NB4 (cell line): ENCODE data around the gene SOBP.

Experiments used
- DNase-seq: peaks from one replicate; pipeline ENCODE4 v3.0.0; 2010; ENCODE audit warnings: low read depth
- H3K4me3 ChIP-seq: one replicate; pipeline ENCODE4 v1.5.1; 2011; ENCODE audit warnings: mild to moderate bottlenecking, low read depth, low read length, moderate library complexity
- CTCF ChIP-seq: IDR thresholded peaks from one replicate; pipeline ENCODE4 v1.5.1; 2012; ENCODE audit warnings: low read depth, low read length
- MAX ChIP-seq: IDR thresholded peaks from 2 replicates; pipeline ENCODE4 v1.6.1; 2011; ENCODE audit warnings: low read depth, low read length
- MYC ChIP-seq: IDR thresholded peaks from 2 replicates; pipeline ENCODE4 v1.6.1; 2011; ENCODE audit warnings: low read depth, low read length
- POLR2A ChIP-seq: IDR thresholded peaks from 2 replicates; pipeline ENCODE4 v1.6.1; 2011; ENCODE audit warnings: mild to moderate bottlenecking; ENCODE audit not compliant: insufficient read length; ENCODE audit errors: extremely low read depth

SOBP gene

GRCh38 chr6:107531868-107532267 is 42.0 kb downstream of the SOBP start:
- DNase-seq = no peak
- H3K4me3 ChIP-seq = no peak overlapping the region
- no peak for TF ChIP-seq MAX
- TF ChIP-seq POLR2A = no peak
- TF ChIP-seq MYC = no peak
- no peak for TF ChIP-seq CTCF

GRCh38 chr6:107532706-107533105 is 42.8 kb downstream of the SOBP start:
- no peak for DNase-seq
- H3K4me3 ChIP-seq = no peak overlapping the region
- no peak for TF ChIP-seq CTCF
- TF ChIP-seq MAX = no peak
- no peak for TF ChIP-seq MYC
- no peak for TF ChIP-seq POLR2A

GRCh38 chr6:107533415-107534059 is 43.6 kb downstream of the SOBP start:
- DNase-seq = no peak
- TF ChIP-seq POLR2A (no peak), MYC (no peak), CTCF (no peak)
- no peak overlapping the region for H3K4me3 ChIP-seq

- TF ChIP-seq POLR2A (no peak), MAX (no peak), MYC (no peak), CTCF (no peak)
- DNase-seq = no peak
- H3K4me3 ChIP-seq = no peak overlapping the region
Measured at GRCh38 chr6:107534571-107535141, 44.7 kb downstream of the SOBP start.

GRCh38 chr6:107535626-107536025 is 45.7 kb downstream of the SOBP start:
- TF ChIP-seq POLR2A = no peak
- TF ChIP-seq MYC = no peak
- TF ChIP-seq CTCF = no peak
- H3K4me3 ChIP-seq = no peak overlapping the region
- no peak for DNase-seq
